SK-N-SH treated with all-trans-retinoic acid at 6 μM for 48 hours (cell line): Measurements from ENCODE around the gene MAML2.

Source experiments
- ATAC-seq: fragments of 200-7000 bp; cut with Tn5 transposase; 3 replicates; pipeline ENCODE4 v1.9.1; 2020; ENCODE audit warnings: mild to moderate bottlenecking, moderate library complexity
- ARNTL ChIP-seq: fragments of 450-650 bp; formaldehyde crosslinking; IDR thresholded peaks from 2 replicates; pipeline ENCODE4 v1.5.0; 2020; ENCODE audit warnings: low read depth, mild to moderate bottlenecking, moderate library complexity, borderline replicate concordance
- CREB5 ChIP-seq: fragments of 250-450 bp; sonication (Bioruptor Pico); IDR thresholded peaks from 2 replicates; pipeline ENCODE4 v1.5.1; 2020; ENCODE audit warnings: low read depth, mild to moderate bottlenecking, moderate library complexity
- CSDC2 ChIP-seq: fragments of 250-450 bp; sonication (Bioruptor Pico); IDR thresholded peaks from 2 replicates; pipeline ENCODE4 v1.5.0; 2020; ENCODE audit warnings: mild to moderate bottlenecking, moderate library complexity
- CSRNP3 ChIP-seq: fragments of 250-450 bp; sonication (Bioruptor Pico); IDR thresholded peaks from 2 replicates; pipeline ENCODE4 v1.5.1; 2021; ENCODE audit warnings: mild to moderate bottlenecking, moderate library complexity
- ESRRG ChIP-seq: fragments of 250-450 bp; sonication (Bioruptor Pico); IDR thresholded peaks from 2 replicates; pipeline ENCODE4 v1.6.1; 2021; ENCODE audit warnings: mild to moderate bottlenecking
- GLIS3 ChIP-seq: fragments of 250-450 bp; sonication (Bioruptor Pico); IDR thresholded peaks from 2 replicates; pipeline ENCODE4 v1.5.0; 2020; ENCODE audit warnings: mild to moderate bottlenecking, moderate library complexity
- ISL1 ChIP-seq: fragments of 250-450 bp; sonication (Bioruptor Pico); IDR thresholded peaks from 2 replicates; pipeline ENCODE4 v2.1.2; 2022; ENCODE audit warnings: mild to moderate bottlenecking, moderate library complexity
- OSR1 ChIP-seq: fragments of 250-450 bp; sonication (Bioruptor Pico); IDR thresholded peaks from 2 replicates; pipeline ENCODE4 v1.8.0; 2022; ENCODE audit warnings: moderate library complexity, mild to moderate bottlenecking, inconsistent platforms
- PPARA ChIP-seq: fragments of 250-450 bp; sonication (Bioruptor Pico); IDR thresholded peaks from 2 replicates; pipeline ENCODE4 v1.5.0; 2020; ENCODE audit warnings: mild to moderate bottlenecking, borderline replicate concordance
- RARB ChIP-seq: fragments of 250-450 bp; sonication (Bioruptor Pico); IDR thresholded peaks from 2 replicates; pipeline ENCODE4 v1.8.0; 2021; ENCODE audit warnings: mild to moderate bottlenecking, moderate library complexity
- SNAI2 ChIP-seq: fragments of 250-450 bp; sonication (Bioruptor Pico); IDR thresholded peaks from 2 replicates; pipeline ENCODE4 v1.5.0; 2020; ENCODE audit warnings: mild to moderate bottlenecking, moderate library complexity
- TCF4 ChIP-seq: fragments of 250-450 bp; sonication (Bioruptor Pico); IDR thresholded peaks from 2 replicates; pipeline ENCODE4 v1.8.0; 2021; ENCODE audit warnings: mild to moderate bottlenecking, moderate library complexity, borderline replicate concordance
- TOX ChIP-seq: fragments of 250-450 bp; sonication (Bioruptor Pico); IDR thresholded peaks from 2 replicates; pipeline ENCODE4 v1.8.0; 2021; ENCODE audit warnings: mild to moderate bottlenecking, moderate library complexity, borderline replicate concordance
- ZC3H10 ChIP-seq: fragments of 250-450 bp; sonication (Bioruptor Pico); IDR thresholded peaks from 2 replicates; pipeline ENCODE4 v1.5.1; 2021; ENCODE audit warnings: mild to moderate bottlenecking, moderate library complexity
- ZFP3 ChIP-seq: fragments of 250-450 bp; sonication (Bioruptor Pico); IDR thresholded peaks from 2 replicates; pipeline ENCODE4 v1.5.0; 2020; ENCODE audit warnings: mild to moderate bottlenecking, moderate library complexity
- ZFP30 ChIP-seq: fragments of 450-650 bp; formaldehyde crosslinking; IDR thresholded peaks from 2 replicates; pipeline ENCODE4 v1.5.0; 2022; ENCODE audit warnings: mild to moderate bottlenecking, moderate library complexity
- ZNF565 ChIP-seq: fragments of 450-650 bp; formaldehyde crosslinking; conservative IDR thresholded peaks from 2 replicates; pipeline ENCODE4 v1.5.0; 2020; ENCODE audit warnings: low read depth, mild to moderate bottlenecking, moderate library complexity
- ZNF70 ChIP-seq: fragments of 450-650 bp; formaldehyde crosslinking; IDR thresholded peaks from 2 replicates; pipeline ENCODE4 v1.5.0; 2020; ENCODE audit warnings: mild to moderate bottlenecking, moderate library complexity
- ZNF8 ChIP-seq: fragments of 450-650 bp; formaldehyde crosslinking; IDR thresholded peaks from 2 replicates; pipeline ENCODE4 v1.5.0; 2020; ENCODE audit warnings: mild to moderate bottlenecking, moderate library complexity
- TF ChIP-seq, protein P1 (sequence below): fragments of 250-450 bp; sonication (Bioruptor Pico); IDR thresholded peaks from 2 replicates; pipeline ENCODE4 v1.5.0; 2020; ENCODE audit warnings: mild to moderate bottlenecking, moderate library complexity

Gene MAML2

GRCh38 chr11:96156379-96156722 lies 186.6 kb downstream of the MAML2 start:
- no peak for ATAC-seq
- TF ChIP-seq CREB5 (CRISPR knock-in tag), result no peak
- no peak for TF ChIP-seq RARB (CRISPR knock-in tag)
- no peak for TF ChIP-seq ESRRG
- no peak for TF ChIP-seq ZNF70 (CRISPR knock-in tag)
- no peak for TF ChIP-seq ZFP30 (CRISPR knock-in tag)
- no peak for TF ChIP-seq TOX (CRISPR knock-in tag)
- TF ChIP-seq, protein P1, sequence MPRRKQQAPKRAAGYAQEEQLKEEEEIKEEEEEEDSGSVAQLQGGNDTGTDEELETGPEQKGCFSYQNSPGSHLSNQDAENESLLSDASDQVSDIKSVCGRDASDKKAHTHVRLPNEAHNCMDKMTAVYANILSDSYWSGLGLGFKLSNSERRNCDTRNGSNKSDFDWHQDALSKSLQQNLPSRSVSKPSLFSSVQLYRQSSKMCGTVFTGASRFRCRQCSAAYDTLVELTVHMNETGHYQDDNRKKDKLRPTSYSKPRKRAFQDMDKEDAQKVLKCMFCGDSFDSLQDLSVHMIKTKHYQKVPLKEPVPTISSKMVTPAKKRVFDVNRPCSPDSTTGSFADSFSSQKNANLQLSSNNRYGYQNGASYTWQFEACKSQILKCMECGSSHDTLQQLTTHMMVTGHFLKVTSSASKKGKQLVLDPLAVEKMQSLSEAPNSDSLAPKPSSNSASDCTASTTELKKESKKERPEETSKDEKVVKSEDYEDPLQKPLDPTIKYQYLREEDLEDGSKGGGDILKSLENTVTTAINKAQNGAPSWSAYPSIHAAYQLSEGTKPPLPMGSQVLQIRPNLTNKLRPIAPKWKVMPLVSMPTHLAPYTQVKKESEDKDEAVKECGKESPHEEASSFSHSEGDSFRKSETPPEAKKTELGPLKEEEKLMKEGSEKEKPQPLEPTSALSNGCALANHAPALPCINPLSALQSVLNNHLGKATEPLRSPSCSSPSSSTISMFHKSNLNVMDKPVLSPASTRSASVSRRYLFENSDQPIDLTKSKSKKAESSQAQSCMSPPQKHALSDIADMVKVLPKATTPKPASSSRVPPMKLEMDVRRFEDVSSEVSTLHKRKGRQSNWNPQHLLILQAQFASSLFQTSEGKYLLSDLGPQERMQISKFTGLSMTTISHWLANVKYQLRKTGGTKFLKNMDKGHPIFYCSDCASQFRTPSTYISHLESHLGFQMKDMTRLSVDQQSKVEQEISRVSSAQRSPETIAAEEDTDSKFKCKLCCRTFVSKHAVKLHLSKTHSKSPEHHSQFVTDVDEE (CRISPR knock-in tag), result no peak
- no peak for TF ChIP-seq PPARA
- TF ChIP-seq ZNF565 (CRISPR knock-in tag), result no peak
- TF ChIP-seq ZC3H10, result no peak
- no peak for TF ChIP-seq CSDC2 (CRISPR knock-in tag)
- no peak for TF ChIP-seq CSRNP3 (CRISPR knock-in tag)
- no peak for TF ChIP-seq ZNF8
- no peak for TF ChIP-seq SNAI2 (CRISPR knock-in tag)

DNA sequence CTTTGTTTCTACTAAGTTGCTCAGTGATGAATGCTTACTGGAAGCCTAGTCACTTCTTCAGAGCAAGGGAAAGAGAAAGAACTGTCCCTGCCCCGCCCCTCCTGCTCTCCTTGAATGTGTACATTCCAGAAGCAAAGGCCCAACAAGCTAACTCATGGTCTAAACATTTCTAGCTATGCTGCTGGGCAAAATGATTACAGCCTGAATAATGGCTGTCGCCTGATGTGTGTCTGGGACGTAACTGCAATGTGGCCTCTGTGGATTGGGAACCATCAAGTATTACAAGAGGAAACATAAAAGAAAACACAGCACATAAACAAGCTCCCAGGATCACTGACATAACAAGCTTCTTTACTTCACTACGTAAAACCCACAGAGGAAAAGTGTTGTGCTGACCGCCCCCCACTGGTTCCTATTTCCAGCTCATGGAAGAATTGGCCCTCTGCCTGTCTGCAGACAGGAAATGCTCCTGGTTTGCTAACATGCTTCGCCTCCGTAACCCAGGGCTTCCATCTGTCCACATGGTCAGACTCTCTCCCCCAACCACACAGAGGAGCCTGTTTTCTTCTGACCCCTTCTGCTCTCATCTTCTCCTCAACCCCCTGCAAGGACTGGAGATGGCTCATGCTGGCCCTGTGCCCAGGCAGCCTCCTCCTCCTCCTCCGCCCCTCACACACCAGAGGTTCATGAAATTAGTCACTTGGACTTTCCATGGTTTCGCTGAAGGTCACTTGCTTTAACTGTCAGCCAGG lies 187.2 kb downstream of the MAML2 start:
- ATAC-seq, result peak; percentile 83
- peak; percentile 56; the same call in 1 of the 2 replicates for TF ChIP-seq CSDC2 (CRISPR knock-in tag)
- no peak for TF ChIP-seq ZNF565 (CRISPR knock-in tag)
- TF ChIP-seq ZFP3, result peak; percentile 42; the same call in 1 of the 2 replicates
- TF ChIP-seq ZNF70 (CRISPR knock-in tag), result no peak
- TF ChIP-seq TOX (CRISPR knock-in tag), result no peak
- no peak for TF ChIP-seq GLIS3 (CRISPR knock-in tag)

DNA sequence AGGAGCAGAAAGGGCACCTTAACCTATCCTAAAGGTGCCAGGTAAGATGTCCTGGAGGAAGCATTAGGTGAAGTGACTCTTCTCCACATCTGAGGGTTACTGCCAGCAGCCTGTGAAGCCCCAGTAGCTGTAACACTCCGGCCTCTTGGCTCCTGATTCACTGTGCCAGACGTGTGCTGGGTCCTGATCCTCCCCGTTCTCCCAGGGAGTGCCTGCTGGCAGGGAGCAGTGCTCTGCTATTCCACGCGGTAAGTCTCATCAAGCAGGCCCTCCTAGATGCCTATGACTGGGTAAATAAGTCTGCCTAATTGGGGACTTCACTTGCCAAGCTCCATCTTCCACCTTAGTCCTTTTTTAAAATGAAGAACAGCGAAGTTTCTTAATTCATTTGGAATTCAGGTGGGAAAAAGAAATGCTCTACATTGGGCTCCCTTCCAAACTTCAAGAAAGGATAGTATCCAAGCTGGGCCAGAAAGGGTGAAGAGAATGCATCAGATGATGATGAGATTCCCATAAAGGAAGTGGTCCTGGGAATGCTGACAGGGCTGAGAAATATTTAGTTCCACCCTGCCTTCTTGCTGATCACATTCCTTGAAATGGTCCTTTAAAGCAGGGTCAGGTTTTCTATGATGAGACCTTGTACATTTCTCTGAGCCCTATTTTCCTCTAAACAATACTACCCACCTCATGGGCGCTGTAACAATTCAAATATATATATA lies 188.0 kb downstream of the MAML2 start:
- peak; percentile 4; the same call in 1 of the 3 replicates for ATAC-seq
- TF ChIP-seq ZFP3, result 0 out of 2 replicates have a peak, but pooled peaks have one; percentile 52
- no peak for TF ChIP-seq ZNF70 (CRISPR knock-in tag)
- 0 out of 2 replicates have a peak, but pooled peaks have one; percentile 29 for TF ChIP-seq SNAI2 (CRISPR knock-in tag)
- no peak for TF ChIP-seq ARNTL (CRISPR knock-in tag)
- no peak for TF ChIP-seq GLIS3 (CRISPR knock-in tag)
- peak; percentile 66 for TF ChIP-seq CSDC2 (CRISPR knock-in tag)
- peak; percentile 22; the same call in 1 of the 2 replicates for TF ChIP-seq ISL1 (CRISPR knock-in tag)
- TF ChIP-seq, all 23 proteins: peak for 4

DNA sequence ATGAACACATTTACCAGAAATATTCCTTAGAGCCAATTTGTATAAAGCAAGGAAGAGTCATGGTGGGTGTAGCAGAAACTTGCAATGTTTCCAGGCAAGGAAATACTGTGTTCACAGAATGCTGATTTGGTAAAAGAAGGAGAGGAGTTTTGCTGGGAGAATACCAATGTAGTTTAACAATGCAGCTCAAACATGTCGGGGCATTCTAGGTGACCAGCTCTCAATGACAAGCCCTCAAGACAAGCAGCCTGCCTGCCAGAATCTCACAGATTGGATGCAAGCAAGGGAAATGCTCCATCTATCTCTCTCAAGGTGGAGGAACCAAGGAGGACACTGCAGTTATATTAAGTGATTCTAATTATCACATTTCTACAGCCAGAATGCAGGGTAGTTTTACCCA lies 190.4 kb downstream of the MAML2 start:
- TF ChIP-seq ZFP30 (CRISPR knock-in tag), result no peak
- TF ChIP-seq PPARA, result no peak
- TF ChIP-seq ZNF70 (CRISPR knock-in tag), result no peak
- TF ChIP-seq TCF4 (CRISPR knock-in tag), result no peak
- no peak for TF ChIP-seq CSDC2 (CRISPR knock-in tag)
- no peak for TF ChIP-seq TOX (CRISPR knock-in tag)
- no peak for TF ChIP-seq ZNF8
- no peak for TF ChIP-seq RARB (CRISPR knock-in tag)
- no peak for TF ChIP-seq OSR1
- no peak for TF ChIP-seq SNAI2 (CRISPR knock-in tag)
- TF ChIP-seq CSRNP3 (CRISPR knock-in tag), result no peak
- TF ChIP-seq ZFP3, result no peak
- TF ChIP-seq ZC3H10, result no peak
- TF ChIP-seq ZNF565 (CRISPR knock-in tag), result no peak
- ATAC-seq, result no peak
